Activated CD8-positive, alpha-beta memory T cell treated with anti-CD3 and anti-CD28 coated beads, Interleukin-2, amount 50 U/mL, for 1 hour (primary cell): ENCODE measurements around the gene CRYAA.
"Not testable (repeated sequence)": the region's sequence is repeated elsewhere in the genome, so short reads cannot be mapped to it uniquely, and the experiment has no call there.

Experiments
- DNase-seq: peaks from one replicate; pipeline ENCODE4 v3.0.0-alpha.2; 2020; ENCODE audit errors: extremely low read depth

CRYAA gene

DNA sequence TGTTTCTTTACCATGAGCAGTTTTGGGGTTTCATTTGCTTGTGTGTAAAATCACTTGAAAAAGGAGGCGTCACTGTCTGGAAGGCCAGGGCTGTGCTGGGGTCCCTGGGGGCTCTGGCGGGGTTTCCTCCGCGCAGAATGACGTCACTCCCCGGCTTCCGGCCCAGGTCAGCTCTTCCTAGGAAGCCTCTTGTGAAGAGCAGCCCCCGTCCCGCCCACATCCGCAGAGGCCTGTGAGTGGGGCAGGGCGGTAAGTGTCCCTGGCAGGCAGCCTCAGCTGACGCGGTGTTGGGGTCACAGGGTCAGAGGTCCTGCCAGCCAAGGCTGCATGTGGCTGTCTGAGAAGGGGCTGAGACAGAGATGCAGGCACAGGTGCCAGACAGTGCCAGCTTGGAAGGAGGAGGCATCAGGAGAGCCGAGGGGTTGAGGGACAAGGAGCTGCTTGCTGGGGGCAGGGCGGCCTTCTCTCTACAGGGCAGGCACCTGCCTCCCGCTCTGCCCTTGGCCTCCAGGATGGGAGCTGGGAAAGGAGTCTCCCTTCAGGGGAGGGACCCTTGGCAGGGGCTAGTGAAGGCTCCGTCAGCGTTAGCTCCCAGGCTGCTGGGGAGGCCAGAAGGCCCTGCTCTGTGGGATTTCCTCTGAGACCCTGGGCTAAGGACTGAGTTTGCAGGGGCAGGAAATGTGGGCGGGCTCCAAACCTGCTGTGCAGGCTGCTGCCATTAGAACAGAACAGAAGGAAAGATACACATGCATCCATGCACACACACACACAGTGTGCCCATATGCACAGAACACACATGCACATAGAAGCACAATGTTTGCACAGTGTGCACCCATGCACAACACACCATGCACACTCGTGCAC, 8.5 kb downstream of the CRYAA start:
- not testable (repeated sequence) for DNase-seq

DNA sequence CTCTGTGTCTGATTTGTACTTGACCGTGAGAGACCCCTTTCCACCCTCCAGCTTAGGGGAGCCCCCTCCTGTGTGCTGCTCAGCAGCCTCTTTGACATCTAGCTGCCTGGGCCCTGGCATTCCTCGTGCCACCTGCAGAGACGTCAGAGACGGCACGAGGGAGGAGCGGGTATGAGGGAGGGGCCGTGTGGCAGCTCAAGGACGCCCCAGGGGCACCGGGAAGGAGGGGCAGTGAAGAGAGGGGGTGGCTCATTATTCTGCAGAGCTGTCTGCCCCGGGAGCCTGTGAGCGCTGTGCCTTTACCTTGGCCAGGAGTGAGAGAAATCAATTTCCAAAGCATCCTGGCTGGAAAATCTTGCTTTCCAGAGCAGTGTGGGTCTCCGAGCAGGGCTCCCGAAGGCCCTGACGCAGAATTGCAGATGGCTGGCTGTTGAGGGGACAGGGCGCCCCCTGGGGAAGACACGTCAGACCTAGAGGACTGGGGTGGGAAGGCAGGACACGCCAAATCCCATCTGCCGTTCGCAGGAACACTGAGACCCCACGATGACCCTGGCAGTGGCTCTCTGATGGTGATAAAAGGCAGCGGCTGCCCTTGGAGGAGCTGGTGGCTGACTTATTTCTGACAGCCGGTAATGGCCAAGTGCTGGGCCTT, 9.5 kb downstream of the CRYAA start:
- not testable (repeated sequence) for DNase-seq

DNA sequence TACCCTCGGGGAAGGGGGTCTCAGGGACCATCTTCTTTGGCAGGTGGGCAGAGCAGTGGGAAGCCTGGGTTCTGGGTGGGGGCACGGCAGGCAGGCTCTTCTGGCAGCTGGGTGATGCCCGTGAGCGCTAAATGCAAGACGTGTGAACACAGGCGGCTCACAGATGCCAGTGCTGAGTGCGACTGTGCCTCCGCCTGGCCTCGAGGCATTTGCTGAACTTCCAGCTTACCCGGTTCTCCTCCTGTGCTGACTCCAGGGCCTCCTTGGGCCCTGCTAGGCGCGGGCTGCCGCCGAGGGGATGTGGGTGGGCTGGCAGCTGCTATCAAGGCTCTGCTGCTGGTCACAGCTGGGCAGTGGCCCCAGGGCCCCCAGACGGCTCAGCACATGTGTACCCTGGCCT, 12.2 kb downstream of the CRYAA start:
- DNase-seq: not testable (repeated sequence)

GRCh38 chr21:43187268-43187667, 18.5 kb downstream of the CRYAA start:
- DNase-seq: not testable (repeated sequence)

DNA sequence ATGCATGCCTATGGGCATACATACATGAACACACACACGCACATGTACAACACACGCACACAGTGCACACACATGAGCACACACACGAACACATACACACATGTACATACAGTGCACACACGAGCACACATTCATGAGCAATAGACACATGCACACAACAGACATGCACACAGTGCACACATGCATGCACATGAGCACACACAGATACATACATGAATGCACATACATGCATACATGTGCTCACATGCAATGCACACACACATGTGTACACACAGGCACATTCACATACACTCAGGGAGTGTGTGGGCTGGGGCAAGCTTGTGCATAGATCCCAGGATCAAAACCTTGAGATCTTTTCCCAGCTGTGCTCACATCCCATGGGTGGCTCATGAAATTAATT, 18.9 kb downstream of the CRYAA start:
- DNase-seq: no peak

DNA sequence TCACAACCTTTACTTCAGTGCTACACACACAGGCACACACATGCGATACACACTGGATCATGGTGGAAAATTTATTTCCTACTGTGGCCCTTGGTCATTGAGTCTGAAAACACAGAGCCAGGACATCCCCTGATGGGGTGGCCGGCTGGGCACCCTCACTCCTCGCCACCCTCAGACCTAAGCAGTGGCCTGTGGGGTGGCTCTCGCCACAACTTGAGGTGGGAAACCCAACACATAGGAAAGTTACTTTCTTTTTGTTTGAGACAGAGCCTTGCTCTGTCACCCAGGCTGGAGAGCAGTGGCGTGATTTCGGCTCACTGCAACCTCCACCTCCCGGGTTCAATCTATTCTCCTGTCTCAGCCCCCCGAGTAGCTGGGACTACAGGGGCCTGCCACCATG, 19.4 kb downstream of the CRYAA start:
- DNase-seq: no peak

GRCh38 chr21:43188592-43189210, 19.9 kb downstream of the CRYAA start:
- no peak for DNase-seq

GRCh38 chr21:43189936-43190335, 21.1 kb downstream of the CRYAA start:
- no peak for DNase-seq

DNA sequence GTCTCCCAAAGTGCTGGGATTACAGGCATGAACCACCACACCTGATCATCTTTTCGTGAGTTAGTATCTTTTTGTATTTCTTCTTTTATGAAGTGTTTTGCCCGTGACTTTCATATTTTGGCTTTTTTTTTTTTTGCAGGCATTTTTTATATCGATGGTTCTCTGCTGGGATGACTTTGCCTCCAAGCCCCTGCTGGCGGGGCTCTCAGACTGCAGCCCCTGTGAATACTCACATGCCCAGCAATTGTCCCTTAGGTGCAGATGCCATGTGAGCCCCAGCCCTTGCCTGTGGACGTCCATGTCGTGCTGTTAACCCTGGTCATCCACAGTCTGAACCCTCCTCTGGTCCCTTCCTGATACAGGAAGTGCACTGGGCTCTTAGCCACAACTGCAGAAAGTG, 21.7 kb downstream of the CRYAA start:
- DNase-seq: no peak

- DNase-seq: no peak
Observed at GRCh38 chr21:43190951-43191350, 22.1 kb downstream of the CRYAA start.

DNA sequence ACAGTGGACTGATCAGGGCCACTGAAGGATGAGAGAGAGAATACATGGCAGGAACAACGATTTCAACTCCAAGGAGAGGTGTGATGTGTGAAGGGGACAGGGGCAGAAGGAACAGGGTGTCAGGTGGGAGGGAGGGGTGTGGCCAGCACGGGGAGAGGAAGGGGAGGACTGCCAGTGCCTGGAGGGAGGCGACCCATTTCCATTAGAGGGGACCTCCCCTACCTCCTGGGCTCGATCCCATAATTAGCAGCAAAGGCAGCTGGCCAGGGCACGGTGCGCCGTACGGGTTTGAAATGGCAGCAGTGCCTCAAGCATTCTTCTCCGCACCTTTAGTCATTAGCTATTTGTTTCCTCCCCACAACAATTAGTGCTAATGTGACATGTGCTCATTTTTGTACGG, 22.7 kb downstream of the CRYAA start:
- no peak for DNase-seq

- DNase-seq: no peak
Observed at GRCh38 chr21:43191971-43192370, 23.2 kb downstream of the CRYAA start.

DNA sequence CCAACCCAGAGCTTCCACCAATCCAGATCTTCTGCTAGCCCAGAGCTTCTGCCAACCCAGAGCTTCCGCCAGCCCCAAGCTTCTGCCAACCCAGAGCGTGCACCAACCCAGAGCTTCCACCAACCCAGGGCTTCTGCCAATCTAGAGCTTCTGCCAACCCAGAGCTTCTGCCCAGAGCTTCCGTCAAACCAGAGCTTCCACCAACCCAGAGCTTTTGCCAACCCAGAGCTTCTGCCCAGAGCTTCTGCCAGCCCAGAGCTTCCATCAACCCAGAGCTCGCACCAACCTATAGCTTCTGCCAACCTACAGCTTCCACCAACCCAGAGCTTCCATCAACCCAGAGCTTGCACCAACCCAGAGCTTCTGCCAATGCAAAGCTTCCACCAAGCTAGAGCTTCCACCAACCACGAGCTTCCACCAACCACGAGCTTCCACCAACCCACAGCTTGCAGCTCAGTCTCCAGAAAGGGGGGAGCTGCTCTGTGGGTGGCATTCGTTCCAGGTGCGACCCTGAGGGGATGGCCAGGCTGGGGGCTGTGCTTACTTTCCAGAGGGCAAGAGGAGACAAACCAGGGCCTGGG, 23.8 kb downstream of the CRYAA start:
- DNase-seq: no peak

GRCh38 chr21:43193088-43193650, 24.4 kb downstream of the CRYAA start:
- DNase-seq: no peak

DNA sequence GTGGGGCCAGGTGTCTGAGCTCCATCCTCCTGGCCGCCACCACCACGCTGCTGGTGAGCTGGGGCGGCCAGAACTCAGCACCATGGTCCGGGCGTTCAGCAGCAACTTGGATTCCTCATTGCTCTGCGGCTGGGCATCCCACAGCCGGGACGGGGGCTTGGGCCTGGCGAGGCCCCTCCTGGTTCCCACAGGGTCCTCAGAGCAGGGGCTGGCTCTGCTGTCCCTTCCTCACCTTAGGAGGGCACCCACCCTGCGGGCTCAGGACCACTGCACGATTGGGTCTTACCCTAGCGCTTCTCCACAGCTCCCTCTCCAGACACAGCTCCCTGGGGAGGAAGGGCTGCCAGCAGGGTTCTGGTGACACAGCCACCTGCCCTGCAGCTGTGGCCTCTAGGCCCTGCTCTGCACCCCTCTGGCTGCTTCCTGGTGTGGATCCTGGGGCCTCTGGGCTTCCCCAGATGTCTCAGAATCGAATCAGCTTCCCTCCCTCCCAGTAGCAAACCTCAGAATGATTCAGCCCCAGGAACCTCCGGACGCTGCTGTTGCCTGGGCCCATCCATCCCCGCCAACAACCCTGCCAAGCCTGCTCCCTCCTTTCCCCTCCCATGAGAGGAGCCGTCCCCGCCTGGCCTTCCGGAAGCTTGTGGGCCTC, 25.0 kb downstream of the CRYAA start:
- DNase-seq: no peak

DNA sequence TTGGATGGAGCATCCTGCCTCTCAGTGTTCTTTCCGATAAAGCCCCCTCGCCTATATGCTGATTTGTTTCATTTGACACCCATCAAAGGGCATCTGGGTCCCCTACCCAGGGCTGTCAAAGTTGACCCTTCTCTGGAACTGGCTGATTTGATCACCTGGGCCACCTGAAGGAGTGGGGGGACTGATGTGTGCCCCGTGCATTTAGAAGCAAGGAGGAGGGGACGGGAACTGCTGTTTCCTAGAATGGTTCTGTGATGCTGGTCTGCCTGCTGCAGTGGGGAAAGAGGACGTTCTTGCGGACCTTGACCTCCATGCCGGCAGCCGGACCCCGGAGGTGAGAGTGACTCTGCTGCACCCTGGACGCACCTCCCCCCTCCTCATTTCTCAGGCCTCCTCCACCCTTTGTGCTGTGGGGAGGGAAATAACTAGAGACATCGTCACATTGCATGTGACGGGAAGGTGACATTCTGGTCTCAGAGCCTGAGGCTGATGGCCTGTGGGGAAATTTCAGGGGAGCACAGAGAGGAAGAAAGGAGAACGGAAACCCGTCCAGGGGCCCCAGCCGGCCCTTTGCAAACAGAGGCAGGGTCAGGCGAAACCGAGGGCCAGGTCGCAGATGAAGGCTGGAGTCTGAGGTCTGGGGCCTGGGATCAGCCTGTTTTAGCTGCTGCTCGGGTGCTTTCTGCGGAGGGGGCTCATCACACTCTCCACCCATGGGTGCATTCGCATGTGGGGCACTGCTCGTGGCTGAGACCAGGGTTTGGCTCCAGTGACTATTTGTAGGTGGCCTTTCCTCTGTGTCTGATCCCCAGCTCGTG, 25.7 kb downstream of the CRYAA start:
- no peak for DNase-seq

- DNase-seq: no peak
Observed at GRCh38 chr21:43195121-43196021, 26.6 kb downstream of the CRYAA start.

GRCh38 chr21:43196826-43197225, 28.0 kb downstream of the CRYAA start:
- no peak for DNase-seq

- no peak for DNase-seq
Observed at GRCh38 chr21:43198376-43198775, 29.6 kb downstream of the CRYAA start.

GRCh38 chr21:43201491-43201890, 32.7 kb downstream of the CRYAA start:
- DNase-seq: no peak
